ENCODE measurements around the gene LIMS1.

- TF ChIP-seq CTCF (conservative IDR thresholded peaks at IDR 0.05; ENCODE audit: low read depth in 2 of 2) = no peak
- TF ChIP-seq POLR2AphosphoS5 (IDR thresholded peaks at IDR 0.05; ENCODE audit: low read depth) = no peak
- no peak for TF ChIP-seq EZH2 (IDR thresholded peaks at IDR 0.05; ENCODE audit: low read depth, unreplicated experiment)
- TF ChIP-seq EZH2phosphoT487 (IDR thresholded peaks at IDR 0.05; ENCODE audit: unreplicated experiment) = no peak
Measured at GRCh38 chr2:108612514-108613183, 78.4 kb downstream of the LIMS1 start.

All from GM23338 (cell line).